ENCODE measurements around the gene KLF15.

DNA sequence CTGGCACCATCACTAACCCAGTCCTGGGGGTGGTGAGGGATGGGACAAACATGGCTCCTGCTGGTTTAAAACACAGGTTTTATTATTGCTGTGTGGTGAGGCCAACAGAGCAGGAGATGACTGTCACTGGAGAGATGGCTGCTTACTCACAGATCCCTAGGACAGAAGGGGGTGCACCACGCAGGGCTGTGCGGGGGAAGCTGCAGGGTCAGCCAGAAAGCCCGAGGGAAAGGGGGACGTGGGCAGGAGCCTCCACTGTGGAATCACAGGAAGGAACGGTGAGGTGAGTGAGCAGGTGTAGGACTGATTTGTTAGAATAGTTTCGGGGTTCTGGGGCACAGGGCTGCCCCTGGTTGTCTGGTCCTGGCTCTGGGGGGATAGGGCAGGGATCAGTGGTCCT, 45.0 kb upstream of the KLF15 start:
- TF ChIP-seq, protein P1, sequence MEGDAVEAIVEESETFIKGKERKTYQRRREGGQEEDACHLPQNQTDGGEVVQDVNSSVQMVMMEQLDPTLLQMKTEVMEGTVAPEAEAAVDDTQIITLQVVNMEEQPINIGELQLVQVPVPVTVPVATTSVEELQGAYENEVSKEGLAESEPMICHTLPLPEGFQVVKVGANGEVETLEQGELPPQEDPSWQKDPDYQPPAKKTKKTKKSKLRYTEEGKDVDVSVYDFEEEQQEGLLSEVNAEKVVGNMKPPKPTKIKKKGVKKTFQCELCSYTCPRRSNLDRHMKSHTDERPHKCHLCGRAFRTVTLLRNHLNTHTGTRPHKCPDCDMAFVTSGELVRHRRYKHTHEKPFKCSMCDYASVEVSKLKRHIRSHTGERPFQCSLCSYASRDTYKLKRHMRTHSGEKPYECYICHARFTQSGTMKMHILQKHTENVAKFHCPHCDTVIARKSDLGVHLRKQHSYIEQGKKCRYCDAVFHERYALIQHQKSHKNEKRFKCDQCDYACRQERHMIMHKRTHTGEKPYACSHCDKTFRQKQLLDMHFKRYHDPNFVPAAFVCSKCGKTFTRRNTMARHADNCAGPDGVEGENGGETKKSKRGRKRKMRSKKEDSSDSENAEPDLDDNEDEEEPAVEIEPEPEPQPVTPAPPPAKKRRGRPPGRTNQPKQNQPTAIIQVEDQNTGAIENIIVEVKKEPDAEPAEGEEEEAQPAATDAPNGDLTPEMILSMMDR (IDR thresholded peaks at IDR 0.05; ENCODE audit: low read depth, low read length, poor library complexity, severe bottlenecking) = no peak
- TF ChIP-seq EZH2phosphoT487 (IDR thresholded peaks at IDR 0.05; ENCODE audit: borderline replicate concordance, low read length) = no peak
